CD14-positive monocyte (primary cell): Measurements from ENCODE around the gene KLHL24. TPM values are rescaled to one million over a fixed set of nuclear protein-coding genes. Genes with fewer than 3 reads are reported as not detected.

Experiments
- DNase-seq, 3 donors: peaks; one replicate each; pipeline ENCODE4 v3.0.0-alpha.2; 2011 to 2022
- H2AFZ ChIP-seq: 2 replicates; pipeline ENCODE4 v1.6.0; 2012; ENCODE audit warnings: mild to moderate bottlenecking, low read depth, low read length, inconsistent platforms; ENCODE audit not compliant: insufficient read depth, poor library complexity, severe bottlenecking
- H3K27ac ChIP-seq, 2 donors: 1 replicate in 1 of 2; 2 replicates in 1 of 2; pipeline ENCODE4 v1.5.1; 2012 to 2013; ENCODE audit warnings: low read length in 2 of 2, control low read depth in 1 of 2, inconsistent platforms in 1 of 2, low read depth in 1 of 2, mild to moderate bottlenecking in 1 of 2
- H3K27me3 ChIP-seq, 2 donors: one replicate each; pipeline versions ENCODE4 v1.6.0 to v1.6.1; 2011 to 2013; ENCODE audit warnings: low read length in 2 of 2; ENCODE audit not compliant: control insufficient read depth in 2 of 2, insufficient read depth in 2 of 2
- H3K36me3 ChIP-seq, 2 donors: replicated peaks in 1 of 2; 1 replicate in 1 of 2; 2 replicates in 1 of 2; pipeline versions ENCODE4 v1.5.1 to v1.6.1; 2012 to 2013; ENCODE audit warnings: low read length in 2 of 2, control low read depth in 1 of 2, inconsistent platforms in 1 of 2, mild to moderate bottlenecking in 1 of 2; ENCODE audit not compliant: insufficient read depth in 2 of 2, control insufficient read depth in 1 of 2
- H3K4me1 ChIP-seq, 2 donors: 1 replicate in 1 of 2; 2 replicates in 1 of 2; pipeline versions ENCODE4 v1.5.1 to v1.6.1; 2012 to 2013; ENCODE audit warnings: low read length in 2 of 2, control low read depth in 1 of 2, inconsistent platforms in 1 of 2, mild to moderate bottlenecking in 1 of 2, moderate library complexity in 1 of 2; ENCODE audit not compliant: insufficient read depth in 2 of 2, control insufficient read depth in 1 of 2
- H3K4me2 ChIP-seq: replicated peaks from 2 replicates; pipeline ENCODE3; 2012; ENCODE audit warnings: low read length, moderate library complexity, mild to moderate bottlenecking; ENCODE audit not compliant: poor library complexity, severe bottlenecking; ENCODE audit errors: extremely low read depth
- H3K4me3 ChIP-seq, 3 experiments: fragments of 200-600 bp in 1 of 3; sonication (generic) in 1 of 3; replicated peaks in 1 of 3; 1 replicate in 2 of 3; 2 replicates in 1 of 3; pipeline ENCODE4 v1.5.1; 2011 to 2013; ENCODE audit warnings: low read length in 3 of 3, mild to moderate bottlenecking in 3 of 3, control low read depth in 2 of 3, low read depth in 2 of 3, inconsistent platforms in 1 of 3, moderate library complexity in 1 of 3
- H3K79me2 ChIP-seq: 2 replicates; pipeline ENCODE4 v1.6.0; 2012; ENCODE audit warnings: mild to moderate bottlenecking, control low read depth, inconsistent platforms, low read length, moderate library complexity; ENCODE audit not compliant: insufficient read depth
- H3K9ac ChIP-seq: 2 replicates; pipeline ENCODE4 v1.6.0; 2017; ENCODE audit warnings: low read length, mild to moderate bottlenecking; ENCODE audit not compliant: insufficient read depth, poor library complexity, severe bottlenecking
- H3K9me3 ChIP-seq, 2 donors: replicated peaks in 1 of 2; 1 replicate in 1 of 2; 2 replicates in 1 of 2; pipeline versions ENCODE4 v1.5.1 to v1.6.1; 2012 to 2013; ENCODE audit warnings: low read length in 2 of 2, control low read depth in 1 of 2; ENCODE audit not compliant: control insufficient read depth in 1 of 2, insufficient read depth in 1 of 2
- H4K20me1 ChIP-seq: 2 replicates; pipeline ENCODE4 v1.6.0; 2012; ENCODE audit warnings: mild to moderate bottlenecking, low read length, control low read depth, moderate library complexity; ENCODE audit not compliant: insufficient read depth
- H3K27ac Mint-ChIP-seq, 7 donors: one replicate each; pipeline ENCODE4 v1.8.0; 2020; ENCODE audit warnings: mild to moderate bottlenecking in 7 of 7, mixed read lengths in 7 of 7, moderate library complexity in 6 of 7, inconsistent platforms in 2 of 7
- H3K27me3 Mint-ChIP-seq, 3 donors: one replicate each; pipeline ENCODE4 v1.8.0; 2021 to 2022; ENCODE audit warnings: low read depth in 3 of 3, mild to moderate bottlenecking in 3 of 3, mixed read lengths in 3 of 3, moderate library complexity in 3 of 3, inconsistent platforms in 1 of 3
- H3K36me3 Mint-ChIP-seq, 2 donors: one replicate each; pipeline ENCODE4 v1.8.0; 2020; ENCODE audit warnings: mixed read lengths in 2 of 2, inconsistent platforms in 1 of 2, mild to moderate bottlenecking in 1 of 2
- H3K4me1 Mint-ChIP-seq: one replicate; pipeline ENCODE4 v1.8.0; 2020; ENCODE audit warnings: mild to moderate bottlenecking, mixed read lengths
- H3K4me3 Mint-ChIP-seq, 2 donors: one replicate each; pipeline ENCODE4 v1.8.0; 2020; ENCODE audit warnings: mild to moderate bottlenecking in 2 of 2, mixed read lengths in 2 of 2, moderate library complexity in 1 of 2
- H3K9me3 Mint-ChIP-seq, 7 donors: one replicate each; pipeline ENCODE4 v1.8.0; 2020 to 2022; ENCODE audit warnings: mixed read lengths in 7 of 7, mild to moderate bottlenecking in 6 of 7, moderate library complexity in 6 of 7, inconsistent platforms in 2 of 7
- CTCF ChIP-seq: fragments of 200-600 bp; IDR thresholded peaks from one replicate; pipeline ENCODE4 v1.8.0; 2022; ENCODE audit warnings: antibody characterized with exemption, mild to moderate bottlenecking
- WGBS: methylation state at CpG from one replicate; pipeline ENCODE4 v1.1.5; 2013; ENCODE audit warnings: missing lambda C conversion rate; ENCODE audit not compliant: insufficient coverage; 5-methylcytosine and 5-hydroxymethylcytosine counted together
- intact Hi-C, 2 donors: fragments of 100-400 bp; cut with micrococcal nuclease; formaldehyde crosslinking; loops; one replicate each; pipeline versions ENCODE4 v1.15.0 to v1.15.1; 2023
- polyA plus RNA-seq, 3 donors: library from polyadenylated mRNA; depleted of rRNA in 1 of 3; unstranded in 2 of 3; stranded (reverse) in 1 of 3; fragments of 300-500 nt in 2 of 3; fragments of >200 nt in 1 of 3; fragmentation: Illumina TruSeq in 2 of 3; gene quantifications; 1 replicate in 2 of 3; 2 replicates in 1 of 3; pipeline ENCODE4 v1.2.3, GENCODE V29; 2012 to 2021

The KLHL24 gene
- polyA plus RNA-seq, 3 donors: 24.1 to 31.7 (median 31.4) TPM

GRCh38 chr3:183613366-183614285 lies 21.8 kb upstream of the KLHL24 start:
- no peak for TF ChIP-seq CTCF
- Histone ChIP-seq H3K36me3 (no peaks in the 10 kb centered on the region), H3K9ac (no peak overlapping the region), H4K20me1 (no peaks in the 10 kb centered on the region), H3K79me2 (no peaks in the 10 kb centered on the region), H3K27me3 (no peaks in the 10 kb centered on the region), H3K4me1 (no peaks in the 10 kb centered on the region), H3K4me3 (no peak overlapping the region), H3K9me3 (no peaks in the 10 kb centered on the region), H3K4me2 (no peak overlapping the region), H3K27ac (no peak overlapping the region), H2AFZ (no peak overlapping the region)
- Mint-ChIP-seq H3K36me3 (no peaks in the 10 kb centered on the region), H3K27me3 (peaks cover 0 to 9% (median 3%) of the 10 kb centered on the region in 3 donors), H3K9me3 (no peaks in the 10 kb centered on the region), H3K27ac (no peak overlapping the region), H3K4me1 (no peaks in the 10 kb centered on the region), H3K4me3 (no peak overlapping the region)
- DNase-seq: no peak
- WGBS: 100% methylated on average over 5 of the region's 7 CpGs
- intact Hi-C loops: no loop called here

GRCh38 chr3:183618542-183618941 lies 16.9 kb upstream of the KLHL24 start:
- Mint-ChIP-seq H3K4me1 (no peaks in the 10 kb centered on the region), H3K36me3 (no peaks in the 10 kb centered on the region), H3K27ac (no peak overlapping the region), H3K4me3 (no peak overlapping the region), H3K9me3 (peaks cover 0 to 3% (median 0%) of the 10 kb centered on the region in 7 donors), H3K27me3 (peaks cover 0 to 8% (median 0%) of the 10 kb centered on the region in 3 donors)
- DNase-seq: no peak
- no peaks in the 10 kb centered on the region for H3K9me3 ChIP-seq
- no peak overlapping the region for H3K9ac ChIP-seq
- H2AFZ ChIP-seq: no peak overlapping the region
- H3K4me2 ChIP-seq: no peak overlapping the region
- no peaks in the 10 kb centered on the region for H3K79me2 ChIP-seq
- H3K4me3 ChIP-seq: no peak overlapping the region
- intact Hi-C loops: no loop called here
- 100% methylated on average over 2 of the region's 2 CpGs for WGBS
- no peaks in the 10 kb centered on the region for H3K4me1 ChIP-seq
- H4K20me1 ChIP-seq: no peaks in the 10 kb centered on the region
- no peak overlapping the region for H3K27ac ChIP-seq
- no peaks in the 10 kb centered on the region for H3K36me3 ChIP-seq
- TF ChIP-seq CTCF: no peak
- H3K27me3 ChIP-seq: no peaks in the 10 kb centered on the region
